HG03354 (cell line): ENCODE measurements around the gene DEPDC5.

Source experiments
- ATAC-seq: cut with Tn5 transposase; IDR thresholded peaks from one replicate; pipeline ENCODE4 v1.9.1; 2021; ENCODE audit warnings: mild to moderate bottlenecking; ENCODE audit not compliant: unreplicated experiment, poor library complexity, severe bottlenecking

Gene DEPDC5

DNA sequence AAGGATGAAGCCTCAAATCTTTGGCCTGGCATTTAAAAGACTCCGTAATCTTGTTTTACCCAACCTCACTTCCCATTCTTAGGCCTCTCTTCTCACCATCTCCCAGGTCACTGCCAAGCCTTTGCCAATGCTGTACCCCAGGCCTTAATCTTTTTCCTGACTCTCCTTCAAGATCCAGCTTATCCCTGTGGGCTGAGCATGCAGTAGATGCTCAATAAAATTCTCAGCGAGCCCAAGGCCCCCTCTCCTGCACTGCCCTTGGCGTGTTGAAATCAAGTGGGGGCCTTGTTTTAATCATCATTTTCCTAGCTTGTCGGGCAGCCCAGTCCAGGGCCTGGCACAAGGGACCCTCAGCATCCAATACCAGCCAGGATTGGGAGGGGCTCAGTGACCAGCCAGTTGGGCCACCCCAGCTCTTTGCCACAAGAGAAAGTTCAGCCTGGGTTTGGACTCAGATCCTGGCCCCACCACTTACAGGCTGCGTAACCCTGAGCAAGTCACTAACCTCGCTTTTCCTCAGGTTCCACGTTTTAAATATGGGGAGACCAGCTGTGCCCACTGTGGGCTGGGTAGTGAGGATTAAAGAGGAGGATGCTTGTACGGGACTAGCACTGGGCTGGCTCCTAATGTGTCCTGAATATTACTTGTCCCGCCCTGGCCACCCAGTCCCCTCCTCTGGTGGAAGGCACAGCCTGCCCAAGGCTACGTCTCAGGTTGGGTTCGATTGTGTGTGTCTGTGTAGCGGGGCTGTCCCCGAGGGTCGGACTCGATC is 189.6 kb downstream of the DEPDC5 start:
- no peak for ATAC-seq

DNA sequence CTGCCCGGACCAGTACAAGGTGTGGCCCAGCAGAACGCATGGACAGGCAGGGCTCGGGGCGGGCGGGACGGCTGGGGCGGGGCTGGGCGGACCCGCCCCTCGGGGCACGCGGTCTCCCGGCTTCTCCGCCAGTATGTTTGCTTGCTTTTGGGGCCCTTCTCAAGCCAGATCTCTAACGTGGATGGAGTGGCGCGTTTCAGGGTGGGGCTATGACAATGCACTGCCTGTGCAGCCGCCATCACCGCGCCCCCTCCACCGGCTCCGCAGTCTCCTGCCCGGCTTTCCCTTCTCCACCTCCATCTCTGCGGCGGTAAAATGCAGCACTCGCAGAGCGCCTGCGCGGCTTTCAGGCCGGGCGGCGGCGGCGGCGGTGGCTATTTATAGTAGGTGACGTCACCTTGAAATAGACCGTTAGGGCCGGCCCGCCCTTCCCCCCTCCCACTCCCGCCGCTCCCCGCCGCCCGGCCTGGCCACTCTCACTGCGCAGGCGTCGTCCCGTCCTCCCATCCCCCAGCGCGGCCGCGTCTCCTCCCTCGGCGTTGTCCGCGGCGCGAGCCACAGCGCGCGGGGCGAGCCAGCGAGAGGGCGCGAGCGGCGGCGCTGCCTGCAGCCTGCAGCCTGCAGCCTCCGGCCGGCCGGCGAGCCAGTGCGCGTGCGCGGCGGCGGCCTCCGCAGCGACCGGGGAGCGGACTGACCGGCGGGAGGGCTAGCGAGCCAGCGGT is 190.3 kb downstream of the DEPDC5 start, which contains the start of gene YWHAH:
Gene YWHAH, plus strand, starts transcription at position 558 of the 722 bp plus-strand sequence. CDS start 199 bp downstream, outside the sequence.
- ATAC-seq: peak; percentile 70

DNA sequence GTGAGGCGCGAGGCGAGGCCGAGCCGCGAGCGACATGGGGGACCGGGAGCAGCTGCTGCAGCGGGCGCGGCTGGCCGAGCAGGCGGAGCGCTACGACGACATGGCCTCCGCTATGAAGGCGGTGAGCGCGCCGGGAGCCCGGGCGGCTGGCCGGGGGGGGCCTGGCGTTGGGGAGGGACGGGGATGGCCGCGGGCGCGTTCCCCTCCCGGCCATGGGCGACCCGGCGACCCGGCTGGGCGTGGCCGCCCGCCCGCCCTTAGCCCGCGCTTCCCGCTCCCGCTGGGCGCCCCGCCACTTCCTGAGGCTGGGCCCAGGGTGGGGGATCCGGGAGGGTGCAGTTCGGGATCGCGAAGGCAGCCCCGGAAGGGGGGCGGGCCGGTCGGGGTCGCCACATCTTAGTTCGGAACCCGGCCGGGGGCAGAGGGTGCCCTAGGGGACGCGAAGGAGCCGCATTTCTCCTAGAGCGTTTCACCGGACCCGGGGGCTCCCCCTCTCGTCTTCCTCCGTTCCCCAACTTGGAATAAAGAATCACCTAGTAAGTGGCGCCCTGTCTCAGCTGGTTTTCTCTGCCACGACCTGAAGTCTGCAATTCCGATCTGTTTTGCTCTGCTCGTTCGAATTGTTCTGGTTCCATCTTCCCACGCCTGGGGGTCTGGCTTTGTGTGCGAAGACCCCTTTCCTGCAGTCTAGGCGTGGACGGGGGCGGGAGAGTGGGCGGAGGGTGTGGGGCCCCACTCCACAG is 191.1 kb downstream of the DEPDC5 start:
- ATAC-seq: peak; percentile 26

DNA sequence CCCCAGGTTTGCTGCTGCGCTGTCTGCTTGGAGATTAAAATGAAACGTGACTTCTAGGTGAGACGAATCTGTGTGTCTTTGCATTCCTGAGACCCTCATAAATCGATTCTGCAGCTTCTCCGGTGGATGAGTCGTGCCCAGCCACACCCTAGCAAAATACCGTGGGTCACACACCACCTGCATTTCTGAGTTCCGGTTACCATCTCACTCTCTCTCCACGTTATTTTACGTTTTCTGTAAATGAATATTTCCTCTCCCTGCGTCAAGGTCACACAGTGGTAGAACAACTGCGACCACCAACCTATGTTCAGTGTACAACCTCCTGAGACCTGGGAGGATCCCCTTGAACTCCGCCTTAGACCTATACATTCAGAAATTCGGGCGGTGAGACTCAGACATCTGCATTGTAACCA is 191.6 kb downstream of the DEPDC5 start:
- ATAC-seq: no peak

GRCh38 chr22:31945971-31946680 is 192.3 kb downstream of the DEPDC5 start:
- no peak for ATAC-seq

DNA sequence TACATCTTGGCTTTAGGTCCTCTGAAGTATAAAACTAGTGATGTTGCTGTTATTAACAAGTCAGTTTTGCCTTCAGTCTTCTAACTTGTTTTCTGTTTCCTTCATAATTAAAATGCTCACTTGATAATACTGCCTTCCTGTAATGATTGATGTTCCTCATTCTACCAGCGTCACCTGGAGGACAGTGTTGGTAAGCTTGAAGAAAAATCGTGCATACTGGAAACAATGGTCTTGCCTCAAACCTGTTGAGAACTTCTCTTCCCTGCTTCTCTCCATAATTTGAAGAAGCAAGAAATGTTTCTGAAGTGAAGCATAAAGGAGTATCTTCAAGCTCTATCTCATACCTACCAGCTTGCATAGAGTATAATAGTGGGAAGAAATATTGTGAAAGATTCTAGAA is 193.5 kb downstream of the DEPDC5 start:
- no peak for ATAC-seq

DNA sequence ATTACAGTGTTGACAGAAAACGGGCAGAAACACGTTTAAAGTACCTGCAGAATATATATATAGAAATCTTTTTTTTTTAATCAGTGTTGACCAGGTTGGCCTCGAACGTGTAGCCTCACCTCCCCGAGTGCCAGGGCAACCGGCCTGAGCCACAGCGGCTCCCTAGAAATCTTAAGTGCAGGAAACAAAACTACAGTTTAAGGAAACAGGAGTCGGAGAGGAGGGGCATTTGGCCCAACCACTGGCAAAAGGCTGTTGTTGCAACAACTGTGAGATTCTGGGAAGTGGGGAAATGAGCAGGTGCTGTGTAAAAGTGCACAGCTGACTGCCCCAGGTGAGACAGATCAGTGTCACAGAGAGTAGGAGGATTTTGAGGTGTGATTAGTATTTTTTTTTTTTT is 194.2 kb downstream of the DEPDC5 start:
- no peak for ATAC-seq

DNA sequence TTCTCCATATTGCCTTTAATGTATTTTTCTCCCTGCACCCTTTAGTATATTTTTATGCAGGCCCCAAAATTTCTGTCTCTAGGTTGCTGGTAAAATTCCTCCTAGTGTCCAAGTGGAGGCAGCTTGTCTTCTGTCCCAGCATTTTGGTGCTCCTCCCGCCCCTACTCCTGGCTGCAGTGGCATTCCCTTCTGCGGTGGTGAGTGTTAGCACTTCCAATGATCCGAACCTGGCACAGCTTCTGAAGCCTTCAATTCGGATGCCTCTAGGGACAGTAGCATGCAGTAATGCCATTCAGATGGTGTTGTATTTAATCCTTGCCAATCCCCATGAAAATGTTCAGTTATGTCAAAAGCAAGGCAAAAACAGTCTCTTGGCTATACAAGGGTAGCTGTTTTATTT is 196.4 kb downstream of the DEPDC5 start:
- no peak for ATAC-seq

GRCh38 chr22:31951194-31952093 is 197.6 kb downstream of the DEPDC5 start:
- no peak for ATAC-seq

DNA sequence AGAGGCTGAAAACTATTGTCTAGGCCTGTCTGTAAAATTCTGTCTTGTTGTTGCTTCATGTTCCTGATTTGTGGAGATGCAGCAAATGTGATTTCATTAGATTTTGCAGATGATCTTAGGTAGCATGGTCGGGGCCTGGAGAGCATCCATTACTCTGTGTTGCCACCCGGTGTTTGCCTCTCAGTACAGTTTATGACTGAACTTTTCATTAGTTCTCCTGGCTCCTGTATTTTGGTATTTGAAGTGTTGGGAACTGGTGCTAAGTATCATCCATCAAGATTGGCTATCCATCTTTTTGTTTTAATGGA is 198.2 kb downstream of the DEPDC5 start:
- no peak for ATAC-seq

- ATAC-seq: no peak
These were observed 198.7 kb downstream of the DEPDC5 start for GRCh38 chr22:31952472-31952871.

DNA sequence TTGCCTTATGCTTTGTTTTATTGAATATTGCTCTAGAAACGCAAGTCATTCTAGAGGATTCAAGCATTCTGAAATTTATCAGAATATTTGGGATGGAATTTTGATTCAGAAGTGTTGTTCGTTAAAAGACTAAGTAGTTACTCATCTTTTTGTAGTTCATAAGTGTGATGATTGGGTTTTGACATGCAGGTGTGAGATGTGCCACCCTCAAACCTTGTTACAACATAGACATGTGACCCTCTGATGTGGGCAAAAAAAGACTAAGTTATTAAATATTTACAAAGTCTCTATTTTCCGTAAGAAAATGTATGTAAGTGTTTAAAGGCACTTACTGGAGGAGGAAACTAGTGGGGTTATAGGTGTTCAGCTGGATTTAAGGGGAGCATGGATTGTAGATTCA is 199.4 kb downstream of the DEPDC5 start:
- no peak for ATAC-seq

- ATAC-seq: no peak
These were observed 201.0 kb downstream of the DEPDC5 start for GRCh38 chr22:31954535-31955523.

GRCh38 chr22:31956360-31956759 is 202.5 kb downstream of the DEPDC5 start:
- no peak for ATAC-seq
